ENCODE data around the gene NTN1.

DNA sequence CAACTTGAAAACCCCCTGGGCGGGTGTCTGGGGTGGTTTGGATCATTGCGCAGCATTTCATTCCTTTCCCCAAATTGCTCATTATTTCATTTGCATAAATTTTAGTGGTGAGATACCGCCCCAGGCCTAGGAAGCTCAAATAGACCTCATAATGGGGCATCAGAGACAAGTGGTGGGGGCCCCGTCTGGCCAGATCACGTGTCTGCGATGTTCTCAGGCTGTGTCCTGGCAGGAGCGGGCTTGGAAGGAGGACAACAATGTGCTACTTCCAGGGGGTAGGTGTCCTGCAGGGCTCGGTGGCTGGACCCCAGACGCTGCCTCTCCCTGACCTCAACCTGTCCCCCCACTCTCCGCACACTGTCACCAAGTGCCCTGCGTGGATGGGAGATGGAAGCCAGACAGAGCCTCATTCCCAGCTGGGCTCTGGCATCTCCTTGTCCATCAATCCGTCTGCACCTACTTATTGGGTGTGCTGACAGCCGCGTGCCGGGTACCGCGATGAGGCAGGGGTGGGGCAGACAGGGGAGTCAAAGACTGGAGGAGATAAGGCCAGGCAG lies 116.9 kb downstream of the NTN1 start:
- TF ChIP-seq, protein P1, sequence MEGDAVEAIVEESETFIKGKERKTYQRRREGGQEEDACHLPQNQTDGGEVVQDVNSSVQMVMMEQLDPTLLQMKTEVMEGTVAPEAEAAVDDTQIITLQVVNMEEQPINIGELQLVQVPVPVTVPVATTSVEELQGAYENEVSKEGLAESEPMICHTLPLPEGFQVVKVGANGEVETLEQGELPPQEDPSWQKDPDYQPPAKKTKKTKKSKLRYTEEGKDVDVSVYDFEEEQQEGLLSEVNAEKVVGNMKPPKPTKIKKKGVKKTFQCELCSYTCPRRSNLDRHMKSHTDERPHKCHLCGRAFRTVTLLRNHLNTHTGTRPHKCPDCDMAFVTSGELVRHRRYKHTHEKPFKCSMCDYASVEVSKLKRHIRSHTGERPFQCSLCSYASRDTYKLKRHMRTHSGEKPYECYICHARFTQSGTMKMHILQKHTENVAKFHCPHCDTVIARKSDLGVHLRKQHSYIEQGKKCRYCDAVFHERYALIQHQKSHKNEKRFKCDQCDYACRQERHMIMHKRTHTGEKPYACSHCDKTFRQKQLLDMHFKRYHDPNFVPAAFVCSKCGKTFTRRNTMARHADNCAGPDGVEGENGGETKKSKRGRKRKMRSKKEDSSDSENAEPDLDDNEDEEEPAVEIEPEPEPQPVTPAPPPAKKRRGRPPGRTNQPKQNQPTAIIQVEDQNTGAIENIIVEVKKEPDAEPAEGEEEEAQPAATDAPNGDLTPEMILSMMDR (IDR thresholded peaks at IDR 0.05; ENCODE audit: poor library complexity, severe bottlenecking): no peak
- TF ChIP-seq SMC3 (conservative IDR thresholded peaks at IDR 0.05; ENCODE audit: poor library complexity): no peak
- TF ChIP-seq TAF1 (IDR thresholded peaks at IDR 0.05; ENCODE audit: low read depth): no peak
- no peak for TF ChIP-seq POLR2AphosphoS5 (IDR thresholded peaks at IDR 0.05)
- TF ChIP-seq EZH2 (IDR thresholded peaks at IDR 0.05; ENCODE audit: borderline replicate concordance, insufficient read depth, low read length, poor library complexity, severe bottlenecking): no peak
- no peak for TF ChIP-seq EP300 (conservative IDR thresholded peaks at IDR 0.05; ENCODE audit: poor library complexity, severe bottlenecking)
- no peak for TF ChIP-seq RAD21 (conservative IDR thresholded peaks at IDR 0.05)
- TF ChIP-seq MXI1 (conservative IDR thresholded peaks at IDR 0.05; ENCODE audit: poor library complexity, severe bottlenecking): no peak
- TF ChIP-seq, protein P2, sequence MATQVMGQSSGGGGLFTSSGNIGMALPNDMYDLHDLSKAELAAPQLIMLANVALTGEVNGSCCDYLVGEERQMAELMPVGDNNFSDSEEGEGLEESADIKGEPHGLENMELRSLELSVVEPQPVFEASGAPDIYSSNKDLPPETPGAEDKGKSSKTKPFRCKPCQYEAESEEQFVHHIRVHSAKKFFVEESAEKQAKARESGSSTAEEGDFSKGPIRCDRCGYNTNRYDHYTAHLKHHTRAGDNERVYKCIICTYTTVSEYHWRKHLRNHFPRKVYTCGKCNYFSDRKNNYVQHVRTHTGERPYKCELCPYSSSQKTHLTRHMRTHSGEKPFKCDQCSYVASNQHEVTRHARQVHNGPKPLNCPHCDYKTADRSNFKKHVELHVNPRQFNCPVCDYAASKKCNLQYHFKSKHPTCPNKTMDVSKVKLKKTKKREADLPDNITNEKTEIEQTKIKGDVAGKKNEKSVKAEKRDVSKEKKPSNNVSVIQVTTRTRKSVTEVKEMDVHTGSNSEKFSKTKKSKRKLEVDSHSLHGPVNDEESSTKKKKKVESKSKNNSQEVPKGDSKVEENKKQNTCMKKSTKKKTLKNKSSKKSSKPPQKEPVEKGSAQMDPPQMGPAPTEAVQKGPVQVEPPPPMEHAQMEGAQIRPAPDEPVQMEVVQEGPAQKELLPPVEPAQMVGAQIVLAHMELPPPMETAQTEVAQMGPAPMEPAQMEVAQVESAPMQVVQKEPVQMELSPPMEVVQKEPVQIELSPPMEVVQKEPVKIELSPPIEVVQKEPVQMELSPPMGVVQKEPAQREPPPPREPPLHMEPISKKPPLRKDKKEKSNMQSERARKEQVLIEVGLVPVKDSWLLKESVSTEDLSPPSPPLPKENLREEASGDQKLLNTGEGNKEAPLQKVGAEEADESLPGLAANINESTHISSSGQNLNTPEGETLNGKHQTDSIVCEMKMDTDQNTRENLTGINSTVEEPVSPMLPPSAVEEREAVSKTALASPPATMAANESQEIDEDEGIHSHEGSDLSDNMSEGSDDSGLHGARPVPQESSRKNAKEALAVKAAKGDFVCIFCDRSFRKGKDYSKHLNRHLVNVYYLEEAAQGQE (IDR thresholded peaks at IDR 0.05; ENCODE audit: borderline replicate concordance): no peak

Measured in neural cell (in vitro differentiated cells).